Nephron (organoid): ENCODE results near the gene TIMM23B.
A peak's percentile ranks its signal among the peaks of the same experiment; 100 is the strongest.
"Not testable (repeated sequence)": the region's sequence is repeated elsewhere in the genome, so short reads cannot be mapped to it uniquely, and the experiment has no call there.

Experiments
- H3K27ac Mint-ChIP-seq, 3 experiments: 2 replicates each; pipeline ENCODE4 v1.8.0; 2020; ENCODE audit warnings: mixed read lengths in 3 of 3, mild to moderate bottlenecking in 2 of 3, moderate library complexity in 1 of 3
- H3K27me3 Mint-ChIP-seq: 2 replicates; pipeline ENCODE4 v1.8.0; 2021; ENCODE audit warnings: low read depth, mild to moderate bottlenecking, moderate library complexity, mixed read lengths
- H3K36me3 Mint-ChIP-seq: 2 replicates; pipeline ENCODE4 v1.8.0; 2020; ENCODE audit warnings: low read depth, mixed read lengths
- H3K4me1 Mint-ChIP-seq: 2 replicates; pipeline ENCODE4 v1.8.0; 2020; ENCODE audit warnings: mixed read lengths
- H3K4me3 Mint-ChIP-seq, 3 experiments: 2 replicates each; pipeline ENCODE4 v1.8.0; 2020; ENCODE audit warnings: mild to moderate bottlenecking in 3 of 3, mixed read lengths in 3 of 3, moderate library complexity in 2 of 3
- H3K9me3 Mint-ChIP-seq: 2 replicates; pipeline ENCODE4 v1.8.0; 2020; ENCODE audit warnings: mixed read lengths
- TF ChIP-seq, protein P1 (sequence below), 3 experiments: fragments of 200-600 bp; sonication (generic); IDR thresholded peaks; one replicate each; pipeline ENCODE4 v1.5.0; 2021; ENCODE audit warnings: antibody characterized with exemption in 3 of 3; ENCODE audit not compliant: unreplicated experiment in 3 of 3

Gene TIMM23B, protein sequence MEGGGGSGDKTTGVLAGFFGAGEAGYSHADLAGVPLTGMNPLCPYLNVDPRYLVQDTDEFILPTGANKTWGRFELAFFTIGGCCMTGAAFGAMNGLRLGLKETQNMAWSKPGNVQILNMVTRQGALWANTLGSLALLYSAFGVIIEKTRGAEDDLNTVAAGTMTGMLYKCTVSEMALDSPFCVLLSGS

DNA sequence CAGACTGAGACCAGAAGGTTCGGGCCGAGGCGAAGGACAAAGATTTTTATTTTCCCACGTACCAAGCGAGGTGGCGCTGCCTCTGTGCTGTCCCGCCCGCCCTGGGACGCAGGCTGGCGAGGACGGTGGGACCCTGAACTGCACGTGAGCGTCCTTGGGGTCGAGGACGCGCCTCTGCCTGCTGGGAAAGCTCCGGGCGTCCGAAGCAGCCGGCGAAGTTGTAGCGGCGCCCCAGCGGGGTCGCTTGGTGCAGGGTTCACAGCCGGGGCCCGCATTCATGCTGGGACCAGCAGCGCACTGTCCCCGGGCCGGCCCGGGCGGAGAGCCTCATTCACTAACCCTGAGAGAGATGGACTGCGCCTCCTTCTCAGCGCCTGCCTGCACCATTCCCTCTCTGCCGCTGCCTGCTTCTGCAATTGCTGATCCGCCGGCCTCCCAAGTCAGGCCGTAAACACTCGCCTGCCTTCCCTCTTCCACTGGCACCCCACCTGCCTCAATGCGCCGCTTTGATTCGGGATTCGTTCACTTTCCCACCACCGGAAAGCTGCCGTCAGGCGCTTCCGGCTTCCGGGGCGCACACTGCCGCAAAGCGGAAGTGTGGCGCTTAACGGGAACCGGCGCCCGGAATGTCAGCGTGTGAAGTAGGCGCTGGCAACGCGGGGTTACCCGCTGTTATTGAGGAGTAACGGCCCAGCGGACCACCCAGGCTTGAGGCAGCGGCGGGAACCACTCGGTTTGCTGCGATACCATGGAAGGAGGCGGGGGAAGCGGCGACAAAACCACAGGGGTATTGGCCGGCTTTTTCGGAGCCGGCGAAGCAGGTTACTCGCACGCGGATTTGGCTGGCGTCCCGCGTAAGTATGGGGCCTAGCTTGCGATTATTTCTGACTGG lies at the start of gene TIMM23B, which contains the start of gene PARG:
TIMM23B (plus strand) TSS at position 607 of the 892 bp plus-strand sequence; CDS start at position 749, 142 bp downstream.
PARG (minus strand) TSS at position 581 of the 892 bp plus-strand sequence; CDS start at position 279, 302 bp downstream.
- not testable (repeated sequence) for H3K27me3 Mint-ChIP-seq, H3K9me3 Mint-ChIP-seq, H3K36me3 Mint-ChIP-seq
- Mint-ChIP-seq H3K4me1 (peaks cover 31% of the 10 kb centered on the region), H3K4me3 (peak within 1 kb of the TSS; percentile 99 to 100 (median 100)), H3K27ac (peak within 1 kb of the TSS; percentile 93 to 98 (median 97))
- TF ChIP-seq, protein P1, sequence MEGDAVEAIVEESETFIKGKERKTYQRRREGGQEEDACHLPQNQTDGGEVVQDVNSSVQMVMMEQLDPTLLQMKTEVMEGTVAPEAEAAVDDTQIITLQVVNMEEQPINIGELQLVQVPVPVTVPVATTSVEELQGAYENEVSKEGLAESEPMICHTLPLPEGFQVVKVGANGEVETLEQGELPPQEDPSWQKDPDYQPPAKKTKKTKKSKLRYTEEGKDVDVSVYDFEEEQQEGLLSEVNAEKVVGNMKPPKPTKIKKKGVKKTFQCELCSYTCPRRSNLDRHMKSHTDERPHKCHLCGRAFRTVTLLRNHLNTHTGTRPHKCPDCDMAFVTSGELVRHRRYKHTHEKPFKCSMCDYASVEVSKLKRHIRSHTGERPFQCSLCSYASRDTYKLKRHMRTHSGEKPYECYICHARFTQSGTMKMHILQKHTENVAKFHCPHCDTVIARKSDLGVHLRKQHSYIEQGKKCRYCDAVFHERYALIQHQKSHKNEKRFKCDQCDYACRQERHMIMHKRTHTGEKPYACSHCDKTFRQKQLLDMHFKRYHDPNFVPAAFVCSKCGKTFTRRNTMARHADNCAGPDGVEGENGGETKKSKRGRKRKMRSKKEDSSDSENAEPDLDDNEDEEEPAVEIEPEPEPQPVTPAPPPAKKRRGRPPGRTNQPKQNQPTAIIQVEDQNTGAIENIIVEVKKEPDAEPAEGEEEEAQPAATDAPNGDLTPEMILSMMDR (IDR thresholded peaks at IDR 0.05; ENCODE audit: unreplicated experiment in 3 of 3) = peak in 1 of 3 experiments; percentile 12

DNA sequence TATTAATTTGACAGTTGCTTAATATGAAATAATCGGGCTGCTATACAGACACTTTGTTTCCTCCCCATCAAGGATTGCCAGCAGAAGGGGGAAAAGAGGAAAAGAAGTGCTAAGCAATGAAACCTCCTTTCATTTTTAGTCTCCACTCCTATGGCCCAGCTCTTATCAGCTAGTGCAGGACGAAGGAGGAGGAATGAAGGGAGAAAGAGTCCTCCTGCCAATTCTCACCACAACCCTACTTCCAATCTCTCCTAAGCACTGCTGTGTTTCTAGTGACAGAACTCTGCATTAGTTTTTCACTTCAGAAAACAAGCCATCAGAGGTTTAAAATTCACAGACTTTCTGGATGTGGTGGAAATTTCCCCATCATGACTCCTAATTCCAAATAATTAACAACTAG lies 41.9 kb upstream of the TIMM23B start:
- H3K27ac Mint-ChIP-seq, H3K9me3 Mint-ChIP-seq, H3K4me3 Mint-ChIP-seq, H3K27me3 Mint-ChIP-seq, H3K4me1 Mint-ChIP-seq: not testable (repeated sequence)
- H3K36me3 Mint-ChIP-seq = peaks cover 34% of the 10 kb centered on the region

DNA sequence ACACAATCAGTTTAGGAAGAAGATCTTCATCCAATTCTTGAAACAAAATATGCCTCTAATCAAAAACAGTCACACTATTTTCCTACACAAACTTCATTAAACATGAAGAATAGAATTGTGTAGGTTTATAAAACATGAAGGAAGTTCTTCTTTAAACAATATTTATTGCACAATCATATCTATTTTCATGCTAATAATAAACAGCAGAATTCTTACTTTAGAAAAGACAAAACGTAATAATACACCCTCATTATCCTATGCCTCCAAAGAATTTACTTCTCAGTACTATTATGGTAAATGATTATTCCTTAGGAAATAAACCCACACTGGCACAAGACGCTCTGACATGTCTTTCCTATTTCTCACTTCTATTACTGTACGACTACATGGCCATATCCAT lies 41.4 kb upstream of the TIMM23B start:
- not testable (repeated sequence) for H3K4me3 Mint-ChIP-seq, H3K4me1 Mint-ChIP-seq, H3K27me3 Mint-ChIP-seq, H3K9me3 Mint-ChIP-seq, H3K27ac Mint-ChIP-seq
- peaks cover 30% of the 10 kb centered on the region for H3K36me3 Mint-ChIP-seq

DNA sequence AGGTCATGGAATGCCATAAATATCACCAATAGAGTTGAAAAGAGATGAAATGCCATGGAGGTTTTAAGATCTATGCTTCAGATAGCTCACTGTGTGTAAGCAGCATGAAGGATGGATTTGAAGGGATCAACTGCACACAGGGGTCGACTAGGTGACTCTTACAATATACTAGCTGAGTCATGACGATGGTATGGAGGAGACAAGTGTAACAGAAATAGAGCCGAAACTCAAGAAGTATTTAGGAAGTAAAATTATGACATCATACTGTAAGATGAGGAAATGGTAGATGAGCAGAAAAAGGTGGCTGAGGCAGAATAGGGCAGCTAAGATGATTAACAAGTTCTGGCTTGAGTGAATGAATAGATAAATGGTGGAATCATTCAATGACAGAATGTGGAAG lies 38.0 kb upstream of the TIMM23B start:
- H3K36me3 Mint-ChIP-seq = peaks cover 11% of the 10 kb centered on the region
- not testable (repeated sequence) for H3K4me1 Mint-ChIP-seq, H3K27me3 Mint-ChIP-seq, H3K4me3 Mint-ChIP-seq, H3K27ac Mint-ChIP-seq, H3K9me3 Mint-ChIP-seq

- H3K4me1 Mint-ChIP-seq, H3K4me3 Mint-ChIP-seq, H3K9me3 Mint-ChIP-seq, H3K27me3 Mint-ChIP-seq: not testable (repeated sequence)
- H3K36me3 Mint-ChIP-seq = peaks cover 10% of the 10 kb centered on the region
- H3K27ac Mint-ChIP-seq = peak overlapping the region in 1 of 3 experiments; percentile 33
These were observed 33.4 kb upstream of the TIMM23B start for GRCh38 chr10:49908290-49909080.

- H3K4me3 Mint-ChIP-seq, H3K27ac Mint-ChIP-seq, H3K9me3 Mint-ChIP-seq, H3K27me3 Mint-ChIP-seq, H3K4me1 Mint-ChIP-seq: not testable (repeated sequence)
- peaks cover 11% of the 10 kb centered on the region for H3K36me3 Mint-ChIP-seq
These were observed 31.6 kb upstream of the TIMM23B start for GRCh38 chr10:49910295-49910694.

DNA sequence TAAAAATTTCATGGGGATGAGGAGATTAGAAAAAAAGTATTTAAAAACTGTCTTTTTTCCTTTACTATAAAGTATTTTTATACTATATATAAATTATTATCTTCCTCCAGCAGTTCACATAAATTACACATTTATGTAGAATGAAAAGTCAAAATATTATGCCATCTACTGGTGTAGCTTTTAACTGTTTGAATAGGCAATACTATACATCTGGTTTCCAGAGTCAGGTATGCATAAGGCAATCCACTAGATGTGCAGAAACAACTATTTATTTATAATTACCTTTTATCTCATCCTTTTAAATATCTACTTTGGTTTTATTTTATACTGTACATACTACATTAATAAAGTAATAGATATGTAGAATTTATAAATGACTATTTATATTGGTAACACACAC lies 25.4 kb upstream of the TIMM23B start:
- H3K4me1 Mint-ChIP-seq, H3K27ac Mint-ChIP-seq, H3K9me3 Mint-ChIP-seq, H3K4me3 Mint-ChIP-seq, H3K27me3 Mint-ChIP-seq: not testable (repeated sequence)
- peaks cover 15% of the 10 kb centered on the region for H3K36me3 Mint-ChIP-seq
- TF ChIP-seq, protein P1 (IDR thresholded peaks at IDR 0.05; ENCODE audit: unreplicated experiment in 3 of 3) = peak in 1 of 3 experiments; percentile 14

DNA sequence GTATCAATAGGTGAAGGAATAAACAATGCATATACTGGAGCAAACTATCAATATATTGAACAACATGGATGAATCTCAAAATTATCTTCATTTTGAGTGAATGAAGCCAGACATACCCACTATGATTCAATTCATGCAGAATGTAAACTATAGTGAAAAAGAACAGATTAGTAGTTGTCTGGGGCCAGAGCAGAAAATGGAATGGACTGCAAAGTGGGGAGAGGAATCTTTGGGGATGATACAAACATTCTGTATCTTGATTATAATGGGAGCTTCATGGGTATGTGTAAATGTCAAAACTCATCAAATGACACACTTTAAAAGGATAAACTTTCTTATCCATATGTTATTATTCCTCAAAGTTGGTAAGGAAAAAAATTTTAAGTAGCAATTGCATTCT lies 23.9 kb upstream of the TIMM23B start:
- H3K27me3 Mint-ChIP-seq, H3K4me3 Mint-ChIP-seq, H3K27ac Mint-ChIP-seq, H3K4me1 Mint-ChIP-seq, H3K9me3 Mint-ChIP-seq: not testable (repeated sequence)
- peaks cover 19% of the 10 kb centered on the region for H3K36me3 Mint-ChIP-seq

- H3K9me3 Mint-ChIP-seq, H3K4me1 Mint-ChIP-seq, H3K27ac Mint-ChIP-seq, H3K27me3 Mint-ChIP-seq, H3K4me3 Mint-ChIP-seq: not testable (repeated sequence)
- peaks cover 10% of the 10 kb centered on the region for H3K36me3 Mint-ChIP-seq
These were observed 19.8 kb upstream of the TIMM23B start for GRCh38 chr10:49922041-49922440.

DNA sequence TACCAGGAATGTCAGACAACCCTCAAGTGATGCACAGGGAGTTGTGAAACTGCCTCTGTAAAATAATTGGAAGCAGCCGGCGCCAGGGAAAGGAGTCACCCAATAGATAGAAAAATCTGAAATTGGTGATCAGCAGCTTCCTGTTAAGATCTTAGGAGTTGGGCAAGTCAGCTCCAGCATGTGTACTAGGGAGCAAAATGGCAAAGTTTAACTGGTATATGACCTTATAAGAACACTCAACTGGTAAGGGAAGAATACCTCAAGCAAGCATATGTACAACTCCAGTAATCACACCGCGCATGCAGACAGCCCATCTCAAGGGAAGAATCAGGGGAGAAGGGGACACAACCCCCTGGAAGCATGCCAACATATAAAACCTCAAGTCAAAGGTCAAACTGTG lies 18.3 kb upstream of the TIMM23B start:
- not testable (repeated sequence) for H3K27me3 Mint-ChIP-seq, H3K27ac Mint-ChIP-seq, H3K9me3 Mint-ChIP-seq, H3K4me3 Mint-ChIP-seq, H3K4me1 Mint-ChIP-seq
- H3K36me3 Mint-ChIP-seq = peaks cover 14% of the 10 kb centered on the region

DNA sequence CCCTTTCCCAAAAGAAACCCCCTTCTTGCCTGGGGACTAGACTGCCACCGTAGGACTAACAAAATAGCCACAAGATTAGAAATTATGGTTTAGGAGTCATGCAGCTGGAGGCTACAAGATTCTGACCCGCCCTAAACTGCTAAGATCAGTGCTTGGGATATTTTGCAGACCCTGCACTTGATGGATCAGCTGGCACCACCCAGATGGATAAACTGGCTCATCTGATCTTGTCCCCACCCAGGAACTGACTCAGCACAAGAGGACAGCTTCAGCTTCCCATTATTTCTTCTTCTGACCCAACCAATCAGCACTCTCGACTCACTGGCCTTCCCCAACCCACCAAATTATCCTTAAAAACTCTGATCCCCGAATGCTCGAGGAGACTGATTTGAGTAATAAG lies 10.6 kb upstream of the TIMM23B start:
- H3K4me3 Mint-ChIP-seq, H3K27me3 Mint-ChIP-seq, H3K27ac Mint-ChIP-seq, H3K9me3 Mint-ChIP-seq, H3K36me3 Mint-ChIP-seq, H3K4me1 Mint-ChIP-seq: not testable (repeated sequence)

GRCh38 chr10:49931959-49932728 lies 9.7 kb upstream of the TIMM23B start:
- not testable (repeated sequence) for H3K36me3 Mint-ChIP-seq, H3K9me3 Mint-ChIP-seq, H3K27ac Mint-ChIP-seq, H3K4me3 Mint-ChIP-seq, H3K27me3 Mint-ChIP-seq, H3K4me1 Mint-ChIP-seq
